CD4-positive, alpha-beta T cell treated with Interleukin-4 for 1 hour (primary cell): Measurements from ENCODE around the gene ZNF423.

ENCODE experiments used
- DNase-seq, 2 donors: peaks; one replicate each; pipeline ENCODE4 v3.0.0-alpha.2; 2020 to 2022

The ZNF423 gene

DNA sequence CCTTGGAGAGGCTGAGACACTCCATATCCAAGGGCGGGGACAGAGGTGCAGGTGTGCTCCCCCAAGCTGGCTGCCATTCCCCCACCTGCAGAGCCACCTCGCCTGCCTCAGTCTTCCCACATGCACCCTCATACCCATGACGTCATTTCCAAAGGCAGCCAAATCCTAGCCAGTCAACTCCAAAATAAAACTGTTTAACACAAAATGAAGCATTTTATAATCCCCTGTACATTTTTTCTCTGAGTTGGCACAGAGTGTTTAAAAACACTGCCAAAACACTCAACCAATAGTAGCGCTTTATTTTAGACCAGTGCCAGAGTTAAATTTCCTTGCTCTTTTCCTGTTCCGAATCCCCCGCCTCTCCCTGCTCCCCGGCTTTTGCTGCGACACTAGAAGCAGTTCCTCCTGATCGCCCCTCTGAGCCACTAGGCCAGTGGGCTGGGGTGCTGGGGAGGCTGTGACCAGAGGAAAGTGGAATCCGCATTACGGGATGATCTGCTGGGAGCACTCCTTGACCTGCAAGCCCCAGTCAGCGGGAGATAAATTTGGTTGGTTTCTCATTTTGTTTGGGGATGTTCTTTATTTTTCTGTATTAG lies 139.5 kb downstream of the ZNF423 start:
- no peak for DNase-seq

DNA sequence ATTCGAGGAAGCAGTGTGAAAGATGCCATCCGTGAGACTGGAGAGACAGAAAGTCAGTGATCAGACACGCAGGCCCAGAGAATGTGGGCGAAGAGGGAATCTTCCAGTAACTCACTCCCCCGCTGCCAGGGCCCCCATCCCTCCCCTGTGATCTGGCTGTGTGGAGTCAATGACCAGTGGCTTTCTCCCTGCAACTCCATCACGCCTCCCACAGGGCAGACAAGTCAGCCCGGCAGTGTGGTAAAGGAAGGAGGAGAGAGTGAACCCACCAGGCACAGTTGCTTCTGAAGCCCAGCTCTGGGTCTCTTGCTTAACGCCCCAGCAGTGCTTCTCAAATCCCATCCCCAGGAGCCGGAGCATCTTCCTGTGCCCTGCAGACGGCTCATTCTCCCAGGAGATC lies 142.1 kb downstream of the ZNF423 start:
- no peak for DNase-seq

DNA sequence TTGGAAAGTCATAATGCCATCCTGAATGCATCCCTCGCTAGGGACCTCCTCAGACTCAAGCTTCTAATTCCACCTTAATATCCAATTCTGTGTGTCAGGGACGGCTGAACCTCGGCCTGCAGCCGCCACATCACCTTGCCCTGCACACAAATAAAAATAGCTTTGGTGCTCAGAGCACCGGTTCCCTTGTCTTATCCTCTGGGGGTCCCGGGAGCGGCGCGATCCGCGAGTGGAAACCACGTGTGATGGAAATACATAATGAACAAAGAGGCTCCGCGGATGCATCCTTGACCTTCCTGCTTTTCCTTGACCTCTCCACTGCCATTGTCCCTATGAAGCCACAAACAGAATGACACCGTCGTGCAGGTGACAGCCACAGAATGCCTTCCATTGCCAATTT lies 143.4 kb downstream of the ZNF423 start:
- no peak for DNase-seq

DNA sequence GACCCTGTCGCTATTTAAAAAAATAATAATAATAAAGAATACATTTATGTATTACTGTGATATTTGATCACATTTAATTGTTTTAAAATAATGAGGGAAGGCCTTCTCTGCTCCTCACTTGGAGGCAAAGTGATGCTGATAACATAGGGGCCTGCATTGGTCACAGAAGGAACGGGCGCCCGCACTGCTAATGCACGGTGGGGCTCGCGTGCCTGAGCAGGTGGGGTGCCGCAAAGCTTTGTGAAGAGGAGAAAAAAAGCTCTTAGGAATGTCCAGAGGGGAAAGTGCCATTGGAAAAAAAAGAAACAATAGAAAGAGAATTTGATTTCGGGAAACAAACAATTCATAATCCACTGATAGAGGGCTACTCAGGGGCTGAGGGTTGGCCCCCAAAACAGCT lies 143.8 kb downstream of the ZNF423 start:
- DNase-seq: no peak

DNA sequence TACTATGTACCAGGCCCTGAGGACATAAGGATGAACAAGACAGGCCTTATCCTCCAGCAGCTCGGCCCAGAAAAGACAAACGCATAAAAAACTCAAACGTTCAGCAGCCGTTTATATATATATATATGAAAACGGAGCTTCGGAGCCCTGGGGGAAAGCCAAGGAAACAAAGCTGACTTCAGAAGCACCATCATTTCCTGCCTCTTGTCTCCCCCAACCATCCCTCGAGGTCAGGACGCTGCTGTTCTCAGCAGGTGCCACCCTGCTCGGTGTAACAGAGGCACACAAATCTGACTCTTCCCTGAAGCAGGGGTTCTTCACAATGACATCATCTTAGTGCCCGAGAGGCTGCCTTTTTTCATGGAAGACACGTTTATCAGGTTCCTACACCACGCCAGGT lies 146.9 kb downstream of the ZNF423 start:
- DNase-seq: no peak

DNA sequence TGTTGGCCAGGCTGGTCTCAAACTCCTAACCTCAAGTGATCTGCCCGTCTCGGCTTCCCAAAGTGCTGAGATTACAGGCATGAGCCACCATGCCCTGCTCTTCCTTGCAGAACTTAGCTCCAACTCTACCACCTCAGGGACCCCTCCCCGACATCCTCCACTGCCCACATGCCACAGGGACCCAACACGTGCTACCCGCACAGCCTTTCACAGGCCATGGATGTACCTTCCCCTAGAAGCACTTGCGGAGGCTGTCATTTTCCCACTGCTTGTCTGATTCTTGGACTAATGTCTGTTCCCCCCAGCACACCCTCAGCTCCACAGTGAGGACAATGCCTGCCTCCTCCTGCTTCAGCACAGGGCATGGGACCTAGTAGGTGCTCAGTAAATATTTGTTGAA lies 147.4 kb downstream of the ZNF423 start:
- DNase-seq: no peak

DNA sequence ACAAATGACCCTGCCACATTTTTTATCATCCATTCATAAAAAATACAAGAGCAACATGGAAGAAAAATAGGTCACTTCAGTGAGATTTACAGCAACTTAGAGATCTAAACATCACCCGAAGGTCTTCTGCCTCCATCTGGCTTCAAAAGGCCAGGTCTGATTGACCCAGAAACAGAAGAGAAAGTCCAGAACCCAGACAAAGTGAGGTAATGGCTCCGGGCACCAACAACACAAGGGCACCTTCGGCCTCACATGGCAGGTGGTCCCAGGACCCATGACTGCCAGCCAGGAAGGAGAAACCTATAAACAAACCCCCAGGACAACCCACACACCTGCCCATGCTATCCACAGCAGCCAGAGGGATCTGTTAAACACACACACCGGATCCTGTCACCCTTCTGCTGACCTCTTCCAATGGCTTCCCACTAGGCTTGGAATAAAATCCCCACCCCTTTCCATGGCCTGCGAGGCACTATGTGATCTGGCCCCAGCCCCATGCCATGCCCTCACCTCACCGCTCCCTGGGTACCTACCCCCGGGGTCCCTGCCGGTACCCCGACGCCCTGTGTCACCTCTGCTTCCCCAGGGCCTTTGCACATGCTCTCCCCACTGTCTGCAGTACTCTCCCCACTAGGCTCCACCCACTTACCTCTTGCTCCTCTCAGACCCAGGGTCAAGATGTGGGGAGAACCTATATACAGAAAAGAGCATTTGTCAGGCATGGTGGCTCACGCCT lies 149.1 kb downstream of the ZNF423 start:
- no peak for DNase-seq

DNA sequence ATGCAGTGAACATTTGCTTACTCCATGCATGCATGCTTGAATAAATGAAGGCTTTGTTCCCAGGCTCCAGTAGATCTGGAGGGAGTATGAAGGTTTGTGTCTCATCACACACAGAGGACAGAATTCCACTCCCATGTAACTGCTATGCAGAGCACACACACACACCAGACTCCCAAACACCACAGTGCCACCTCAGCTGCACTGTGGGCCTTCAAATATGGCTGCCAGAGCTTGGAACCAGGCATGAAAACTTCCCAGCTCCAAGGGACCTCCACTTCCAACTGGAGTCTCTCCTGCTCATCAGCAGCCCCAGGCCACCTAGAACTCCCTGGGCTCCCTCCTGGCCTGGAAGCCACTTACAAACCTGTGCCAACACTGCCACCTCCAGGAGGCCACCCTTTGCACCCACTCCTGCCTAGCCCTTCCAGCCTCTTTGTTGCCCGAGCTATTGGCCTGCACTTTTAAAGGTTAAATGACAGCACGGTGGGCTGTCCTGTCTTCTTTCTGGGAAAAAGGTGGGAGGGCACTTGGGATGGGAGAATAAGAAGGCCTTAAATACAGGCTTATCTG lies 151.2 kb downstream of the ZNF423 start:
- DNase-seq: no peak

DNA sequence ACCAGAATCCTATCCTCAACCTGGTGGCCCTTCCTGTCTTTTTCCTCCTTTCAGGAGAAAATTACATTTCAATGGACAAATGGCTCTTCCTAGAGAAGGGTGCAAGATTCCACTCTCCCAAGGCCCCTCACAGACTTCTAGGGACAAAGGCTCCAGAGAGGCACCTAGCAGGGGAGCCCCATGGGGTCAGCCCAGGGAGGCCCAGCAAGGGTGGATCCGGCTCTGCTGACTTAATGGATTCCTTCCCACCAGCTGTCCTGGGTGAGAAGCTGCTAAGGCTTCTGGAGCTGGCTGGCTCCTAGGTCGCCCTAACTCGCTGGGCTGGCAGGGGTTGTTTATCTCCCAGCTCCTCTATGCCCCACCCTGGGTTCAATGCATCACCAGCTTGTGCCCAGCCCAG lies 152.4 kb downstream of the ZNF423 start:
- no peak for DNase-seq

DNA sequence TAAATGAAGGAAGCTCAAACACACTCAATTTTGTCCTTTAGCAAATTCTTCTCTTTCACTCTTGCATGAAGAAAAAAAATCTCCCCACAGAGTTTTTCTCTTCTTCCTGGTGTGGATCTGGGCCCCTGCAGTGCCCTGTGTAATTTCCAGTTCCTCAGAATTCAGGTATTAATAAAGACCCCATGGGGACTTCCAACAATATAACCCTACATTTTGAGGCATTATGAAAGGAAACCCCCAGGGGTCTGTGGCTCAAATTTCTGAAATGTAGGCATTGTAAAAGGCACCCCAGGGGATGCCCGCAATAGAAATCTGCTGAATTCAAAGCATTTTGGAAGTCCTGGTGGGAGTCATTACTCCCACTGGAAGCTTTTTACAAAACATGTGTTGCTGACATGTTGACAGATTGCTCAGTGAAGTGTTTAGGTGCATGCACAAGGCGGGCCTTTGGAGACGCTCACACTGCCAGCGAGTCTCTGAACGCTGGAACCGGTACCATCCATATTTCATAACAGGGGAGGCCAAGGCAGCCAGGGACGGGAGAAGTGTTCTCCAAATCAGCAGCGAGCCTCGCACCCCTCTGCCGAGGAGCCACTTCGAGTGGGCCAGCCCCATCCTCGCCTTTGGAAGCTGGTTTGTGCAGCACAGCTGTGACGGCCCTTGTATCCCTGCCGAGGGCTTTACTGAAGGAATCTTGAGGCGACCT lies 154.0 kb downstream of the ZNF423 start:
- DNase-seq: no peak

DNA sequence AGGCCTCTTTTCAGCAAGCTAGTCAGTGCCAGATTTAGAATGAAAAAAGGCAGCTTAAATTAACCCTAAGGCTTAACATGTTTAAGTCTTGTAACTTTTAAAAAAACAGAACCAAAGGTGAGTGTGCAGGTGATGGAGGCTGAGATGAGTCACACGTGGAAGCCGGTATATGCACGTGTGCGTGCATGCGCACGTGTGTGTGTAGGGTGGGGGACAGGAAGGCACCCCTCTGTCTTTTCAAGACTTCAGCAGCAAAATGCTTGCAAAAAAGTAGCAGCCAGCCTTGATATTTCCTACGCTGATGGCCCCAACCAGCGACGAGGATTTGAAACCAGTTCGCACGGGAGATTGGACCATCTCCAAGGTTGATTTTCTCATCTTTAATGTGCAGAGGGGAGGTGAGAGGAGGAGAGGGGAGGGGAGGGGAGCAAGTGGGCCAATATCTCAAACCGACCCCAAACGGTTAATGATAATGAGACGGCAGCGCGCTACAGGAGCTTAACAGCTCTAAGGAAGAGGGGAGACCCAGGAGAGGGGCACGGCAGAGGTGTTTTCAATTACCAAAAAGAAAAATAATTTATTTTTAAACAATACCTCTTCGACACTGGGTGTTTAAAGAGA lies 154.7 kb downstream of the ZNF423 start:
- no peak for DNase-seq

DNA sequence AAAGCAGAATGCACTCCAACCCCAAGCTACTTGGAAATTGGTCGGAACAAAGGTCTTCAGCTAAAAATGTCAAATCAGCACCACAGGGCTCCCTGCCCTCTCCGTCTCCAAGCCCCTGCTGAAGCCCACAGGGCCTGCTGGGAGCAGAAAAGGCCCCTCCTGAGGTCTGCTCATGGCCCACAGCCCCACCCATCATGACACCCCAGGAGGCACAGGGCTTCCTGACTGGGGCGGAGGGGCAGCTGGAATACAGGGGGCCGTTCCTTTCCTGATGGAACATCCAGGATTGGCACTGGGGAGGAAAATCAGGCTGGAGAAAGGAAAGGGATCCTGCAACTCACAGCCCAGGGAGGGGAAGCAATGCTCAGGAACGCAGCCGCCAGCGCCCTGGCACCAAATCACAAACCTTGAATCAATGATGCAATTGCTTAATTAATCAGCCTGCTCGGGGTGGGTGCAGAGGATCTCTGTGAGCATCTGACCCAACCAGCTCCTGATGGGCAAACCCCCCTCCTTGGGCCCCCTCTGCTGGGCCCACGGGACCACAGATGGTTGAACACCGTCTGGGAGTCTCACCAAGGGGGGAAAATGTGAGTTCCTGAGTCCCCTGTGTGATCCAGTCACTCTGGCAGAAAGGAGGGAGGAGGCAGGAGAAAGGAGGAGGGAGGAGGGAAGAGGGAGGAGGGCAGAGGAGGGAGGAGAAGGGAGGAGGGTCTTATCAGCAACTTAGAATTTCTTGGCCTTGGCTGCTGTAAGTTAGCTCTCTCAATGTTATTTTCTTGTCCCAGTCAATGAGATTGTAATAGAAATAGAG lies 155.5 kb downstream of the ZNF423 start:
- no peak for DNase-seq

DNA sequence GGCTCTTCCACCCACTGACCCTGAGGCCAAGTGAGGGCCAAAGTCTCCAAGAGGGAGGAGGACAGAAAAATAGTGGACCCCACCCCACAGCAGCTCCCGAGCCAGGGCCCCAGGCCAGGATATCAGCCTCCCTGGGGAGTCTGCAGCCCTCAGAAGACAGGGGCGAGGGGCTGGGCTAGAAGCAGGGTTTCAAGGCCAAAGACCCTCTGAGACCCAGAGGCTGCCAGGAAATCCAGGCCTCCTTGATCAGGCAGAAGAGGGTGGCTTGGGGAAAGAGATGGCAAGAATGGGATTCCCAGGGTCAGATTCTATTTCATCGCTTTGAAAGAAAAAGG lies 156.1 kb downstream of the ZNF423 start:
- no peak for DNase-seq

DNA sequence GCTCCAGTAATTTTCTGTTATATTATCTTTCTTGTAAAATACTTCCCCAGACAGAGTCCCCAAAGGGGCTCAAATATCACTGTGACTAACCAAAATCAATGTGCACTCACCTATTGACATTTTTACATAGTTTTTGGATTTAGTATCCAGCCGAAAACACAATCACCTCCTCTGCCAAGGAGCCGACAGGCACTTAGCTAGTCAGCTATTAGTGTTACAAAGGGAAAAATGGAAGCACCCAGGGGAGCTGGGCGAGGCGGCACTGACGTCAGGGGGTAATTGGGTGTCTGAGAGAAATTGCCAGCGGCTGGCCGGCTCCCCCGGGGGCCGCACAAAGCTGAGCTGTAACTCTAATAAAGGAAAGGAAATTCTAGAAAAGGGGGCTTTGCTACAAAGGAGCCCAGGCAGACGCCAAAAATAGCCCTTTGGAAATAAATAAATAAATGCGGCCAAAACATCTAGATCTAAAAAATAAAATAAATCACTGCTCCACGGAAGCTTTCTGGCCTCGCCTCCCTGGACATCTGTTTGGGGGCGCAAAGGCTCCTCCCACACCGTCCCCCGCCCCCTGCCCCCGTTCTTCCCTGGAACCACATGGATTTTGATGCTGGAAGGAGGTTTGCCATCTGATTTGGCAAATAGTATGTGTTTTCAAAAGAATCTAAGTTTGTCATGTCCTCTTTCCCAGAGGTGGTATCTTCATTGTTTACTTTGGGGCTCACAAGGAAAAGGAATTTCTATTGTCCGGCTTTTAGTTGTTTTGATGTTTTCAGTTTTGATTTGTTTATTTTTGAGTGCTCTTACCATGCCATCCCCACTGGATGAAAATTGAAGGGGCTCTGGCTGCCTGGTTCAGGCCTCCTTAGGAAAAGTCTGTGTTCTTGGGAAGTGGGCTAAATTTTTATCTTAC lies 156.7 kb downstream of the ZNF423 start:
- DNase-seq: no peak

DNA sequence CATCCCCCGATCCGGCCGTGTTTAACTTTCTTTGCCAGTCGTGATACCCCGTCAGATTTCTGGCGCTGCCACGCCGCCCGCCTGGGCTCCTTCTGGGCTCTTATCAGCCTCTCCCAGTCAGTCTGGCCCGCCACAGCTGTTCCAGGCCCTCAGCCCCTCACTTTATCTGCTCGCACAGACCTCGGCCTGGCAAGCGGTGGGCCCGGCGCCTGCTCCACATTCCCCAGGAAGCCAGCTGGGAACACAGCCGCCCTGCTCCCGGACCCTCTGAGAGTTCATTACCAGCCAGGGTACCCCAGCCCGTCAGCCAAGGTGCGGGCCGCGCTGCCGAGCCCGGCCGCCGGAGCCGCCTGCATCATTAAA lies 157.5 kb downstream of the ZNF423 start:
- DNase-seq: no peak

DNA sequence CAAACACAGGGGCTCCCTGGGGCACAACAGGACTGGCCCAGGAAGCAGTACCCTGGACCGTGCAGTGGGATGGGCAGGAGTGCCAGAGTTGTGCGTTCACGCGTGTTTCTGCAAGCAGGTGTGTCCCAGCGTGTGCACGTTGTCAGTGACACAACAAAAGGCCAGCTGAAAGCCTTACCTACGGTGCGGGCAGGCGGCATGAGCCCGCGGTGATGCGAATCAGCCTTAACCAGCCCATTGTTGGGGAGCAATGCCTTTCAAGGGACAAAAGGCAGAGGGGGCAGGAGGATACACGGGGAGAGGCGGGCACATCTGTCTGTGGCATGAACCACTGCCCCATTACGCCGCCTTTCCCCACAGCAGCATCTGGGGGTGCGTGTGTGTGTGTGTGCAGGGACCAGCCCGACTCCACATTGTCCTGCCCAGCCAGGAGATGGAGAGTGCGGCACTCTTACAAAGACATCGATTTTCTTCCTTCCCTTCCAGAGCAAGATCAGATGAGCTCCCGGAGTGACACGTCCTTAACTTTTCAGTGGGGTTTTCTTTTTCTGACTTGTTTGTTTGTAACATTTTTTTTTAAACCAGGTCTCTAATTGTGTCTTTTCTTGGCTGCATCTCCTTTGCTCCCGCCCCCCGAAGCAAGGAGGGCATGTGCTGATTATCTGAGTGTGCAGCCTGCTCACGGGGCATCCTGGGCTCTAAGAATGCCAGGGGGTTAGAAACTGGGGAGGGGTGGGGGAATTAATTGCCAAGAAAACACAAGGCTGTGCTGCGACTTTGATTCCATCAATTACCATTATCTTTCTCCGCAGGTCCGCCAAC lies 158.1 kb downstream of the ZNF423 start:
- no peak for DNase-seq

DNA sequence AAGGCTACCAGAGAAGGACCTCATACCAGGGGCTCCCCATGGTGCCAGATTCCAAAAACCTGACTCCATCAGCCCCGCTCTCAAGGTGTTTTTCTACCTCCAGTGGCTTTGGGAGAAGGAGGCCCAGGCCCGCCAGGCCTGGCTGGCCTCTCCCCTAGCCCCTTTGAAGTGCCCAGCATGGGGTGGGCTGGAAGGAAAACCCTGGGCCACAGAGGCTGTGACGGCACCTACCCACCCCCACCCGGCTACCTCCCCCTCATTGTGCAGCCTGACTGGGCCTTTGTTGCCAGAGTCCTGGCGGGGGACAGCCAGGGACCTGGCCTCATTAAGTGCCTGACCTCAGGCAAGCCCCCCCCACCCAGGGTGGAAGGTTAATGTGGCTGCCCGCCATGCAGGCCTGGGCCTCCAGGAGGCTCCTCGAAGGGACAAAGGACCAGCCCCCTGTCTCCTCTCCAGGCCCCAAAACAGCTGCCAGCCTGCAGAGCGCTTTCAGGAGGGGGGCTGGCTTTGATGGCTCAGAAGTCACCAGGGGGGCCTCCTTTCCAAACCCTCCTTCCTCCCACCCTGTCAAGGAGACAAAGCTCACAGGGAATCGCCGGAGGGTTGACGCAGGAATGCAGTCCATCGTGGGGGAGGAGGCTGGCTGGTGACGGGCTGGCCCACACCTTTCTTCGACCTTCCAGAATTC lies 159.4 kb downstream of the ZNF423 start:
- DNase-seq: no peak

DNA sequence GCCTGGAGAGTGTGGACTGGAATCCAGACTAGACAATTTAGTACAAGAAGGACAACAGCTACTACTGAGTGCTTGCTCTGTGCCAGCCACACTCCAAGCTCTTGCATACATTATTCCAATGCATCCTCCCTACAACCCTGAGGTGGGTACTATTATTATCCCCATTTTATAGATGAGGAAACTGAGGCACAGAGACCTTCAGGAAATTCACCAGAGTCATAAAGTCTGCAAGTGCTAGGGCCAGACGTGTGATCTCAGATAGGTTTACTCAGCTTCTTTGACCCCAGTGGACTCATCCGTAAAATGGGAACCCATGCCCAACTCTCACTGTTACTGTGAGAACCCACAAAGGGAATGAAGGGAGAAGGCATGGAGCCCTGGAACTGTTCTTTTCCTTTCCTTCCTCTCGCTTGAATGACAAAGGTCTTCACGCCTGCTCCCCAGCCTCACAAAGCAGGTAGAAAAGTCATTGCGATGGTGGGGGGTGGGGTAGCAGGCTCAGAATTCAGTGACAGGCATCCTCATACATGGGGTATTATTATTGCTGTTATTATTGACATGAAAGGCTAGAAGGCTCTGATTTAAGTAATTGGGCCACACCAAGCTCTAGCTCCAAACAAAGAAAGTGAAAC lies 160.0 kb downstream of the ZNF423 start:
- no peak for DNase-seq

DNA sequence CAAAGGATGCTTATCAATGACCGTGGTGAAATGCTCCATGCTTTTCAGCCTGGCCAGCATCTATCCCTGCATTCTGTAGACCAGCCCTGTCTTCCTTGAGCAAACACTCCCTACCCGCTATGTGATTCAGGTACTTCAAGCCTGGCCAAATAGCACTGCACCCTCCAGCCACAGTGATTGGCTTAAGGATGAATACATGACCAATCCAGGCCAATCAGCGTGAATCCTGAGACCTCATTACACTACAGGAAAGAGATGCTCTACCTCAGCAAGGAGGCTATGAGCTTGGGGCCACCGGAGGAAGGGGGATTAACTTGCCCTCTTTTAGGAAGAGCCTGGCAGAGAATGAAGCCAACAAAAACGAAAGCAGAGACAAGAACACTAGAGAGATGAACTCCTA lies 162.5 kb downstream of the ZNF423 start:
- DNase-seq: no peak

DNA sequence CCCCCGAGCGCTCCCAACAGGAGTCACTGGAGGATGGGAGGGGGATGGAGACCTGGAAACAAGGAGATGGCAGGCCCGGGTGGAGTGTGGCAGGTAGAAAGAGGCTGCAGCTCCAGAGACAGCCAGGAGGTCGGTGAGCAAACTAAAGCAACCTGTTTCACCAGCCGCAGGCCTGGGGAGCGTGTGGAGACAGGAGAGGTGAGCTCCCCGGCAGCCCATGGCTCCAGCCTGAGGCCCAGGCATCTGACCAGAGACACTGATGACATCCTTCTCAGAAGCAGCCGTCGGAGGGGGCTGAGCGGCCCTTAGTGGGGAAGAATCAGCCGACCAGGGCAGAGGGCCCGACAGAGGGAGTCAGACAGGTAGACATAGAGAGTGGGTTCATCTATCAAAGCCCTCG lies 165.1 kb downstream of the ZNF423 start:
- DNase-seq: no peak
